HL-60/S4 treated with phorbol 12-myristate 13-acetate at 8.2 ng/mL for 4 days and 3 days (cell line): ENCODE results near the gene CD7.

Experiments used
- in situ Hi-C: fragments of 300-500 bp; cut with MboI; formaldehyde crosslinking; loops from 2 replicates; pipeline ENCODE4 v1.15.0; 2022; ENCODE audit warnings: low sequenced_read_pairs

CD7 gene

DNA sequence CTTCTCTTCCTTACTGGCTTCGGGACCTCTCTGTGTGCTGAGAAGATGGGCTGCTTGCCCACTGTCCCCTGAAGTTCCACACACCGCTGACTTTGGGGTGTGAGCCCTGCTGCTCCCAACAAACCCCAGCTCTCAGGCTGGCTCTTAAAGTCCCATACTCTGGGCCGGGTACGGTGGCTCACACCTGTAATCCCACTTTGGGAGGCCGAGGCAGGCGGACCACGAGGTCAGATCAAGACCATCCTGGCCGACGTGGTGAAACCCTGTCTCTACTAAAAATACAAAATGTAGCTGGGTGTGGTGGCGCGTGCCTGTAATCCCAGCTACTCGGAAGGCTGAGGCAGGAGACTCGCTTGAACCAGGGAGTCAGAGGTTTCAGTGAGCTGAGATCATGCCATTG lies 17.2 kb downstream of the CD7 start:
- in situ Hi-C loops: no loop called here

GRCh38 chr17:82299452-82299851 lies 18.0 kb downstream of the CD7 start:
- in situ Hi-C loops: no loop called here

DNA sequence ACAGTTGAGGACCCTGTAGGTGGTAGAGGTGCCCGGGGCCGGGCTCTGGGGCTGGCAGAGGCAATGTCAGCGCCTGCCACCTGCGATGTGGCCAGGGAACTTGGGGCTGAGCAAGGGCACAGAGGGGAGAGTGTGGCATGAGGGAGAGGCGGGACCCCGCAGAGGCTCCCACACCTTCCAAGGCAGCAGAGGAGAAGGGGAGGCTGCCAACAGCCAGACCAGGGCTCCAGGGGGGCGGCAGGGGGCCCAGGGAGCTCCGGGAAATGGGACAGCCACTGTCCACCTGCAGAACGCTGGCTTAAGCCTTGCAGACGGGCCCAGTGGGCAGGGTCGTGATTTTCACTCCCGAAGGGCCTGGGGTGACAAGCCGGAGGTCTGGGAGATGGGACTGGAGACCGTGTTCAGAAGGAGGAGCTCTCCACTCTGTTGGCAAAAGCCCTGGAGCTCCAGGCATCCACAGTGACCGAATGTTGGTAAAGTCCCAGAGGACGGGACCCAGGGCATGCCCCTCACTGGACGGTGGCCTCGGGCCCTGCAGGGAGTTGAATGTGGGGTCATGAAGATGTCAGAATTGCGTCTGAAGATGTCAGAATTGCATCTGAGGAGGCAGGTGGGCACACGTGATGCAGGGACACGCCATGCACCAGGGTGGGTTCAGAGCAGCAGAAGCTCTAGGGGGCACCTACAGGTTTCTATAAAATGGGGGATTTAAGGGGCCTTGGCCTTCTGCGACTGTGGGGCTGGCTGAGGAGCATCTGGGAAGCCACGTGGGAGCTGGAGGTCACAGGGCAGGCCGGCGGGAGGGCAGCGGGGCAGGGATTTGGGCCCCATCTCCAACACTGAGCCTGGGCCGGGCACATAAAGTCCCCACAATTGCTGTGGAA lies 18.6 kb downstream of the CD7 start:
- in situ Hi-C loops: no loop called here

DNA sequence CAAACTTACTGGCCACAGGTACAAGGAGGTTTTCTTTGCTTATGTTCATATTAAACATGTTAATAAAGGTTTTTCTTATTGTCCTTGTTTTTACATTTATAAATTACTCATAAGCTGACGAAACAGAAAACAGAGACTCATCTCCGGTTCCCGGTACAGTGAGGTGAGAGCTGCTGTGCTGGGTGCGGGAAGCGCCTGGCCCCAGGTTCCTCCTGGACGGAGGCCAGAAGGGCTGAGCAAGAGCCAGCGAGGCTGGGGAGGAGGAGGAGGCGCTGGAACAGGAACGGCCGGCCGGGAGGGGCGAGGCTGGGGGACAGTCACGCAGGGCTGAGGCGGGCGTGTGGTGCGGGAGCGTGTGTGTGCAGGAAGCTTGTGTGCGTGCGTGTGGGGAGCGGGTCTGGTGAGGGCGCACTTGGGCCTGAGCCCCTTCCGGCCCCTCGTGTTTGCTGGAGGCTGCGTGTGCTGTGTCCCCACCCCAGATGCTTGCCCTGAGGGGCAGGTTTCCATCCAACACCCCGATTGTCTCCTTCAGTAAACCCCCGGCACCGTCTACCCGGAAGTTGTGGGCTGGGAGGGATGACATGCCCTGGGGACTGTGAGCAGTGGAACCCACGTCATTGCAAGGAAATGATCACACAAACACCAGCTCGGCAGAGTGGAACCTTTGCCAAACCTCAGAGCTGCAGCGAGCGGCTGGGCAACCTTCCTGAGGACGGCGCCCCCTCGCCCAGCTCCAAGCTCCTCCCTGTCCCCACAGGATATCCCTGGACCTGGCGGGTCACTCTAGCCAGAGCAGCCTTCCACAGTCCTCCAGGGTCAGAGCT lies 19.5 kb downstream of the CD7 start:
- in situ Hi-C loops: no loop called here

GRCh38 chr17:82297280-82297713 lies 20.1 kb downstream of the CD7 start:
- in situ Hi-C loops: no loop called here

DNA sequence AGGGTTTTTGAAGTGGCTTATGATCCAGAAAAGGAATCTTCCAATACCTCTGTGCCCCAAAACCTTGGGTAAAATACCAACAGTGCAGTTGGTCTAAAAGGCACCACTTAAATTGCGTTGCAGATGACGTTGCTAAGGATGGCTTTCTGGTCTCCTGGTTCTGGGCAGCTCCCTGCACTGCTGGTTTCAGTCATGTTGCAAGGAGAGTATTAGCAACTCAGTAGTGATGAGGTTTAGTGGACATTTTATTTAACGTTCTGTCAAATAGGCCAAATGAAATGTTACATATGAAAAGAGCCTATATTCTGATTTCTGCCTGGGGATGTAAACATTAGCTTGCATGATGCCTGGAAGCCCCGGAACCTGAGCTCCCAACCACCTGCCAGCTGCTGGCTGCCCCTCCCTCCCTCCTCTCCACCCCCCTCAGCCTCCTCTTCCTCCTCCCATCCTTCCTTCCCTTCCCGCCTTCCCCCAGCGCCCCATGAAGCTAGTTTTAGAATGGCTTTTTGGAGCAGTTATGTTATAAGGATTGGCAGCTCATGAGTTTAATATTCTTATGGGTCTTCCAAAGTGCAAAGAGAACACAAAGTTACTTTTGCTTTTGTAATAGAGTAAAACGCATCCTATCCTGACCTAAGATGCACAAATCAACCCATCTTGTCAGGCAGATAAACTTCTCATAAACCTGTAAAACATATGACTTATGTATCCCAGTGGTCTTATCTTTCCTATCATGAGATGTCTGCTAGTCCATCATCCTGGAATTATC lies 20.7 kb downstream of the CD7 start:
- in situ Hi-C loops: no loop called here

- in situ Hi-C loops: no loop called here
Measured at GRCh38 chr17:82295472-82295814, 22.0 kb downstream of the CD7 start.

DNA sequence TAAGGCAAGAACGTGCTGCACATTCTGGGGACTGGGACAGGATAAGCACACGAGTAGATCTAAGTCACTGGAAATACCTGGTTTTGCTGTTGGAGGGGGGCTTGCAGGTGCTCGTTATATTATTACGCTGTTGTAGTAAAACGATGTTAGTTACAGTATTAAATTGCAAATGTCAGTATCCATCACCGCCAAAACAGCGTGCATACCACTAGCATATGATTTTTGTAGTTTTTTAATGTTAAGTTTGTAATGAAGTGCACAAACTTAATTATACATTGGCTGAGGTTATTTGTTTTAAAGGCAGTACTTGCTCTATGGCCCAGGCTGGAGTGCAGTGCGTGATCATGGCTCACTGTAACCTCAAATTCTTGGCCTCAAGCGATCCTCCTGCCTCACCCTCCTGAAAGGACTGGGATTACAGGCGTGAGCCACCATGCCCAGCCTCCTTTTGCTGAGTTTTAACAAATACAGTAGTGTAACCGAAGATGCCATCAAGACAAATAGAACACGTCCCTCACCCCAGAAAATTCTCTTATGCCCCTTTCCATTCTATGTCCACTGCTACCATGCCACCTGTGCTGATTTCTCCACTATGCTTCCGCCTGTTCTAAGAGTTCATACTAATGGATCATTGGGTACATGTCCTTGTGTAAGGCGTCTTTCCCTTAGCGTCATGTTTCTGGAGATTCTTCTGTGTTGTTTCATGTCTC lies 23.2 kb downstream of the CD7 start:
- in situ Hi-C loops: no loop called here

GRCh38 chr17:82292251-82293154 lies 24.9 kb downstream of the CD7 start:
- in situ Hi-C loops: no loop called here

DNA sequence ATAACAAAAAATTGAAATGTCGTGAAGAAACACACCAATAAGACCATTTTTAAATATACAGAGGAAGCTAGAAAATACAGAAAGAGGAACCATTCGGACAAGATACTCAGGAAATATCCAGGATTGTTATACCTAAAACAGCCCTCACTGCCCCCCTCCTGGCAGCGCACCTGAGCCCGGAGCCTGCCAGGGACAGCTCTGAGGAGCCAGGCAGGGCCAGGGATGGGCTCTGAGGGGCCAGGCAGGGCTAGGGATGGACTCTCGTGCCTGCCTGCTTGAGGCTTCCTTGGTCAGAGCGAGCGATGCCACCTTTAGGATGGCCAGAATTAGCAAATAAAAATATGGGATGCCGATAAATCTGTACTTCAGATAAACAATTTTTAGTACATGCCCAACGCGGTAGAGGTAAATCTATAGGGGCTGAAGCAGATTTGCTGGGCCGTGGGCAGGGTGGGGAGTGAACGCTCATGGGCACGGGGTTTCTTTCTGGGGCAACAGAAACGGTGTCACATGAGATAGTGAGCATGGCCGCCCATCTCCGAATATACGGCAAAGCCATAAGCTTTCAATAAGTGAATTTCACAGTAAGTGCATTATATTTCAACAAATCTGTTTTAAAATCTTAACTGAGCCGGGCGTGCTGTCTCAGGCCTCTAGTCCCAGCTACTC lies 25.7 kb downstream of the CD7 start:
- in situ Hi-C loops: no loop called here

GRCh38 chr17:82287868-82288801 lies 29.3 kb downstream of the CD7 start:
- in situ Hi-C loops: no loop called here

- in situ Hi-C loops: no loop called here
Measured at GRCh38 chr17:82287013-82287867, 30.2 kb downstream of the CD7 start.

GRCh38 chr17:82285141-82285540 lies 32.3 kb downstream of the CD7 start:
- in situ Hi-C loops: no loop called here

DNA sequence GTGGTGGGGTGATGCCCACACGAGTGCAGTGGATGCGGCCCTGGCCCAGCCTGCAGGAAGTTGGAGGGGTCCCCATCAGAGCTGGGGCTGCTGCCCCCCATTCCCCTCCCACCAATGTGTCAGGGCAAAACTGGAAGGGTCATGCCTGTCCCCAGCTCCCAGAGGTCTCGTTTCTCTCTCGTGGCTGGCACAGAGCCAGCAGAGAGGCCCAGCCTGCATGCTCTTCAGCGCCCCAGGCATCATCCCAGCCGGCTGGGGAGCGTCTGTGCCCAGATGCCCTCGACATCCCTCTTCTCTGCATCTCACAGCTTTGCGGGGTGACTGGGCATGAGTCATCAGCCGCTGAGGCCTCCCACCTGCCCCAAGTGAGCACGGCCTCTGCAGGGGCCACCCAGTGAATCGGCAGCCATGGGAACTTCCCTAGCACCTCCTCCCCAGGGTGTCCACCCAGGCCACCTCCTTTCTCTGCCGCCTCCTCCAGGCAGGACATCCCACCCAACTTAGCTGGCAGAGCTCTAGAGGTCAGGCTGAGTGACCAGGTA lies 34.1 kb downstream of the CD7 start:
- in situ Hi-C loops: no loop called here

DNA sequence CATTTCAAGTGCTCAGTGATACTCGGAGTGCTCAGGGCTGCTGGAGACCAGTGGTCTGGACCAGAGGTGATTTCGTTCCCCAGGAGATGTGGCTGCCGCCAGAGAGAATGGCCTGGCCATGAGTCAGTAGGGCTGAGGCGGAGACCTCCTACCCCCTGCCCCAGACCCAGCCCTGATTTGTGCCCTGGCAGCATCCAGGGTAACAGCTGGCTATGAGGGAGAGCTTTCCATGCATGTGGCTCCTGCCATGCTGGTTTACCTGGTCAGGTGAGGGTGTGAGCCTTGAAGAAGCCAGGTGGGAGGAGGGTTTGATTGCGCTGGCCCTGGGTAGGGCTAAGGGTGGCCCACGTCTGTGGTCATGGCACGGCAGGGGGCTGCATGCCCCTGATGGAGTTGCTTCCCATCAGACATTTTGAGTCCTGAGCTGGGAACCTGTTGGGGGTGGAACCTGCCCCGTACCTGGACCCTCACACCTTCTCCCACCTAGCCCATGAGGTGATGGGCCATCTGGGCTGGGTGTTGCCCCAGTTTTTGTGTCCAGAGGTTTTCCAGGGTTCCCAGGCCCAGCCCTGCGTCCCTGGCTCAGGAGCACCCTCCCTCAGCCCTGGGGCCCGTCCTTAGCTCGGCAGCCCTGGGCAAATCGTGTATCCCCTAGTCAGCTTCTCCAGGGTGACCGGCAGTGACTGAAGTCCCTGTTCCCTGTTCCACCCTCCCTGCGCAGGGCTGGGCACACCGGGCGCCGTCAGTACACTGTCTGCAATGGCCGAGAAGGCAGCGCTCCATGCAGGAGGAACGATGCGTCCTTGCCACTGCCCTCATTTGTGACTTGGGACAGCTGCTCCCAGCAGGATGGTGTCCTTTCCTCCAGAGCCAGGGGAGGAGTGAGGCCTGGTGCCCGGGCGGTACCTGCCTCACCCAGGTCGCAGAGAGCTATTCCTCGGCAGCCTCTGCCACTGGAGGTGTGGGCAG lies 34.9 kb downstream of the CD7 start:
- in situ Hi-C loops: no loop called here
